GM23248 (cell line): Measurements from ENCODE around the gene KCNH4.
"Not testable (repeated sequence)": the region's sequence is repeated elsewhere in the genome, so short reads cannot be mapped to it uniquely, and the experiment has no call there.

Experiments
- EZH2 ChIP-seq: fragments of 200-600 bp; sonication (generic); IDR thresholded peaks from 2 replicates; pipeline ENCODE4 v1.6.1; 2018; ENCODE audit warnings: antibody characterized with exemption, mild to moderate bottlenecking; ENCODE audit not compliant: insufficient read depth, poor library complexity, severe bottlenecking
- EZH2phosphoT487 ChIP-seq: fragments of 200-600 bp; sonication (generic); IDR thresholded peaks from 2 replicates; pipeline ENCODE4 v1.6.1; 2018; ENCODE audit warnings: antibody characterized with exemption, moderate library complexity, mild to moderate bottlenecking, low read depth; ENCODE audit not compliant: insufficient read depth

DNA sequence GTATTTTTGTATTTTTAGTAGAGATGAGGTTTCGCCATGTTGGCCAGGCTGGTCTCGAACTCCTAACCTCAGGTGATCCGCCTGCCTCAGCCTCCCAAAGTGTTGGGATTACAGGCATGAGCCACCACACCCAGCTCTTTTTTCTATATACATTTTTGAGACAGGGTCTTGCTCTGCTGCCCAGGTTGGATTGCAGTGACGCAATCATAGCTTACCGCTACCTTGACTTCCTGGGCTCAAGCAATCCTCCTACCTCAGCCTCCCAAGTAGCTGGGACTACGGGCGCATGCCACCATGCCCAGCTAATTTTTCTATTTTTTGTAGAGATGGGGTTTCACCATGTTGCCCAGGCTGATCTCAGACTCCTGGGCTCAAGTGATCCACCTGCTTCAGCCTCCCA is 40.3 kb downstream of the KCNH4 start:
- not testable (repeated sequence) for TF ChIP-seq EZH2, EZH2phosphoT487
